ENCODE measurements around the gene KRT17.
"Not testable (repeated sequence)": the region's sequence is repeated elsewhere in the genome, so short reads cannot be mapped to it uniquely, and the experiment has no call there.

KRT17 gene

DNA sequence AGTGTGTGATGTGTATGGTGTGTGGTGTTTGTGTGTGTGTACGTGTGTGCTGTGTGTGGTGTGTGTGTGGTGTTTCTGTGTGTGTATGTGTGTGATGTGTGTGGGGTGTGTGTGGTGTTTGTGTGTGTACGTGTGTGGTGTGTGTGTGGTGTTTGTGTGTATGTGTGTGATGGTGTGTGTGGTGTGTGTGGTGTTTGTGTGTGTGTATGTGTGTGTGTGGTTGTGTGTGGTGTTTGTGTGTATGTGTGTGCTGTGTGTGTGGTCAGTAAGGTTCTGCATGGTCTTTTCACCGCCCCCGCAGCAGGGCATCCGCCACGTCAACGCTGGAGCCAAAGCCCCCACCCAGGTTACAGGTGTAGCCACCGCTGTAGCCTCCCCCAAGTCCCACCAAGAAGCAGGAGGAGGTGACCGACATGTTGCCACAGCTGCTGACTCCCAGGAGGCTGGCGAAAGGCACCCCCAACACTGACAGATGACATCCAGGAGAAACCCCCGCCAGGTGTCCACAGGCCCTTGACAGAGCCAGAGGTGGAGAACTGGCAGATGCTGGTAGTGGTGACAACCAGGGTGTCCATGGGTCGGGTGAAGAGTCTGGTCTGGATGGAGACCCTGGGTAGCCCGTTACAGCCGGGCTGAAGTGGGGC, 9.3 kb upstream of the KRT17 start:
- DNase-seq: no peak

DNA sequence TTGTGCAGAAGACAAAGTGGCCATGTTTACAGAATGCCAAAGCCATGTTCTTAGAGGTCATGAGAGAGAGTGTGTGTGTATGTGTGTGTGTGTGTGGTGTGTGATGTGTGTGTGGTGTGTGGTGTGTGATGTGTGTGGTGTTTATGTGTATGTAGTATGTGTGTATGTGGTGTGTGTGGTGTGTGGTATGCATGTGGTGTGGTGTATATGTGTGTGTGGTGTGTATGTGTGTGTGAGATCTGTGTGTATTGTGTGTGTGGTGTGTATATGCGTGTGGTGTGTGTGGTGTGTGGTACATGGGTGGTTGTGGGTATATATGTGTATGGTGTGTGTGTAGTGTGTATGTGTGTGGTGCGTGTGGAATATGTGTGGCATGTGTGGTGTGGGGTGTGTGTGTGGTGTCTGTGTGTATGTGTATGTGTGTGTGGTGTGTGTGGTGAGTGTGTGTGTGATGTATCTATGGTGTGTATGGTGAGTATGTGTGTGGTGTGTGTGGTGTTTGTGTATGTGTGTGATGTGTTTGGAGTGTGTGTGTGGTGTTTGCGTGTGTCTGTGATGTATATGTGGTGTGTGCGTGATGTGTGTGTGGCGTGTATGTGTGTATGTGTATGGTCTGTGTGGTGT, 8.2 kb upstream of the KRT17 start:
- DNase-seq: no peak

DNA sequence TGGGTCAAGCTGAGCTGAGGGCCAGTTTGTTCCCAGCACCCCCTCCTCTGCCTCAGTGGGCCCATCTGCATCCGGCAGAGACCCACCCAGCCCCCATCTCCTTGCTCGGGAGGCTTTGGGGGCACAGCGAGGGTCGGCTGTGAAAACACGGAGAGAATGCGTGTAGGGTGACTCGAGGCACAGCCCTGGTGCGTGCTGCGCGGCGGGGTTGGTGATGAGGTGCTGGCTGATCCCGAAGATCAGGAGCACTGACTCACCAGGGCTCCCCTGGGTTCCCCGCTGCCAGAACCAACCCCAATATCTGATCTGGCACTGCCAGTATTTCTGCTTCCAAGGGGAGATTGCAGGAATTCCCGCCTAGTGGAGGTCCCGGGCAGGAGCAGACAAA, 7.5 kb upstream of the KRT17 start:
- DNase-seq: no peak

DNA sequence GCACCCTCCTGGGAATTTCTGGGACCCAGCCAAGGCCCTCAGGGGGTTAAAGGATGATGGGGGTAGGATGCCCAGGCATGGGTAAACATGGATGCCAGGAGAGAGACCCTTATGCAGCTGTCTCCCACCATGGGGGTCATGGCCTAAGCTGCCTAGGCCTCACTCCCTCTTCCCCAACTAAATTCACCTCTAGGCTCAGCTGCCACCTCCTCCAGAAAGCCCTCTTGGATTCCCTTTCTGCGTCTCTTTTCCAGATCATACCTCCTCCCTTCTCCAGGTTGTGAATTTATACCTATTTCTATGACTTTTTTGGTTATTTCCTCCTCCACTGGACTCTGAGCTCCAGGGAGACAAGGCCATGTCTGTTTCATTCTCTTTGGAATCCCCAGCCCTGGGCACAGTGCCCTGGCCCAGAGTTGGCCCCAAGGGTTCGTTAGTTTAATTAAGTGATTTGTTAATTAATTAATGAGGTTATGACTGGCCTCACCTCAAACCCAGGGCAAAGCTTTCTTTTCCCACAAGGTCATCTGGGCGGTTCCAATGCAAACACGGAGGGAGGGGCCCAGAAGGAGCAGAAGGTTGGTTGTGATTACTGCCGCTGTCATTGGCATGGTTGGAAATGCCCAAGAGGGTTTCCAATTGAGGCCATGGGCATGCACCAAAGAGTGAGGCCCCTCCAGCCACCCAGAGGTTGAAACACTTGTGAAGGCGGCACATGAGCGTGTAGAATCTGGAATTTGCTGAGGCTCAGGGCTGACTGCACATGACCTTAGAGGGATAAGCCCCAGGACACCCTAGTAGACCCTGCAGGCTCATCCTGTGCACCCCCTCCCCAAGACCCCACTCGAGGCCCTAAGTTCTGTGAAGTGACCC, 6.9 kb upstream of the KRT17 start:
- DNase-seq: no peak

DNA sequence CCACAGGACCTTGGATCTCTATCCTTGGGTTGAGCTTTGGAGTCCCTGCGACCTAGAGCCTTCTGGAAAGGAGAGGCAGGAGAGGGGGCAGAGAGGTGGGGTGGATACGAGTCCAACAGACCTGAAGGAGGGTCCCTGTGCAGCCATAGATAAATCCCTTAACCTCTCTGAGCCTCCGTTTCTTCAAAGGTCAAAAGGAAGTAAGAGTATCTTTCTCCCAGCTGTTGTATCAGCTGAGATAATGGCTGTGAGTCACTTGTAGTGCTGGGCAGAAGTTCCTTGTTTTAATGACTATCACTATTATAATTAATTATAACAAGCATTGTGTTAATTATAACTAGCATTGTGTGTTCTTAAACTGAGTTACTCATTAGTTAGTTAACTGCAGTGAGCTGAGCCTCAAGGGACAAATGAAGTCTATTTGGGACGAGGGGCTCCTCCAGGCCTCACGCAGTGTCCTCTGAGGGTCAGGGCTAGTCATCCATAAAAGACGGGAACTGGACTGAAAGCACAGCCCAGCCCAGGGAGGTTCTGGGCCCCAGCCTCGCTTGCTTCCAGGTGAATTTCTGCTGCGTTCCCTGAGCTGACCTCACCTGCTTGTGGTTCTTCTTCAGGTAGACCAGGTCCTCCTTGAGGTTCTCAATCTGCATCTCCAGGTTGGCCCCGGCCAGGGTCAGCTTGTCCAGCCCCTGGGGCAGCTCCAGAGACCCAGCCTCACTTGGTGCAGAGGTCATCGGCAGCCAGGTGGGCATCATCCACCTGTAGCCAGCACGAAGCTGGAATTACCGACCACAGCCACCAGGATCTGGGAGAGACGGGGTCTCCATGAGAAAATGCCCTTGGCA, 5.7 kb upstream of the KRT17 start:
- DNase-seq: no peak

DNA sequence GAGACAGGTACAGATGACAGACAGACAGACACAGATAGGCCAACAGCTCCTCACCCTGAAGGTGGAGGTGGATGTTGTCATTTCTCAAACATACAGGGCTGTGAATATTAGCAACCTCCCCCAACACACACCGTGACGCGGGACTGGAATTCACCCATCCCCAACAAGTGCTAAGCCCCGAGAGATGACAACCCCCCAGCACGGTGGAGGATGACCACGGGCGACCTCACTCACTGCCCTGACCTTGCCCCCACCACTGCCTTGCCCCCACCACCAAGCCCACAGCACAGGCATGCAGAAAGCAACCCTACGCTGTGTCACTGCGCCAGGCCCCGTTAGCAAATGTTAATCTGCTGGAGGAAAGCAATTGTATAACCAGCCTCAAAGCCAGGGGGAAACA, 4.9 kb upstream of the KRT17 start:
- DNase-seq: no peak

DNA sequence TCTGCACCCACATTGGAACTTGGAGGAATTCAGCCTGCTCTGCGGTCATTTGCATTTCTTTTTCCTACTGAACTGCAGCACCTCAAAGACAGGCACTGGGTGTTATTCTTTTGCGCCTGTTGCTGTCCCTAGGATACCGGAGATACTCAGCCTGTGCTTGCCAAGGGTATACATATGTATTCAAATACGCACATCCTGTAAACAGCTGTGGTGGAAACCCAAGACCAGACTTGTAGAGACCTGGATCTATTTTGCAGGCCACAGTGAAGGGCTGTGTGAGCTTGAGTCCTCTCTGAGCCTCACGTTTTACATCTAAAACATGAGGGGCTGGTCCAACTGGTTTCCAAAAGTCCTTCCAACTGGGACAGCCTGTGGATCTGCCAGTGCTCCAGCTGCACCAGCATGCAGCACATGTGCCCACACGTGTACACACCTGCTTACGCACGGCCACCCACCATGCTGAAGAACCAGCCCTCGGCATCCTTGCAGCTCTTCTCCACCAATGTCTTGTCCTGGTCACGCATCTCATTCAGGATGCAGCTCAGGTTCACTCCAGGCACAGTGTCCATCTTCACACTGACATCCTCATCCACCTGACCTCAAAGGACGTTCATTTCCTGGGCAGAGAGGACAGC, 4.4 kb upstream of the KRT17 start:
- DNase-seq: not testable (repeated sequence)

DNA sequence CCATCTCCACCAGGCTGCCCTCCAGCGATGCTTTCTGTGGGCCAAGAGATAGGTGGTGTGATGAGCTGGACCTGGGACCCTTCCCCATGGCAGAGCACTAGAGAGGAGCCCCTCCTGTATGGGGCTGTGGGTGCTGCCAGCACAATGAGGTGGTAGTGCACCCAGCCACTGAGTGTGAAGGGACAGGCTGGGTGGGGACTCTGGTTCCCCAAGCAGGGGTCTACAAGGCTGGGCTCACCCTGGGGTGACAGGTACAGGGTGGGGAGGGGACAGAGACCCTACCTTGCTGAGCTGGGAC, 3.6 kb upstream of the KRT17 start:
- not testable (repeated sequence) for DNase-seq

DNA sequence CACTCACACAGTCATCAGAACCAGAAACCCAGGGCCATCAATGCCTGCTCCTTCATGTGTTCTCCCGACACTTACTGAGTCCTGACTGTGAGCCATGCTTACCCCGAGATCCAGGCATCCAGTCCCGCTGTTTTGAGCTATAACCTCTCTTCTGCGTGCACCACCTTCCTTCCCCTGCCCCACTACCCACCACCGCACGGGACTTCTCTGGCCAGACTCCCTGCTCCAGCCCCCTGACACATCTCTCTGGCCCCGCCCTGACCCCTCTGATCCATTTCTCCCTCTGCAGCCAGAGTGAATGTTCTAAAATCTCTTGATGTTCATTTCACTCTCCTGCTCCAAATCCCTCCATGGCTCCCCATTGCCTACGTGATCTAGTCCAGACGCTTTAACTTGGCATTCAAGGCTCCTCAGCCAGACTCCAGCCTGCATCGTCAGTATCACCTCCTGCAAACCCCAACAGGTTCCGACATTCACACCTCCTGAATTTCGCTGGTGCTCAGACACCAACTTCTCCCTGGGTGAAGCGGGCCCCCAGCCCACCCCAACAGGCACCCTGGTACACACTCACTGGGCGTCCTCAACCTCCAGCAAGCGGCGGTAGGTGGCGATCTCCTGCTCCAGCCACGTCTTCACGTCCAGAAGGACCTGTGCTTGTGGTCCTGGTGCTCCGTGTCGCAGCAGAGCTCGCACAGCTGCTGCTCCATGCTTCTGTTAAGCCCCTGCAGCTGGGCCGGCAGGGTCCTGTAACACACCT, 3.1 kb upstream of the KRT17 start:
- no peak for DNase-seq

DNA sequence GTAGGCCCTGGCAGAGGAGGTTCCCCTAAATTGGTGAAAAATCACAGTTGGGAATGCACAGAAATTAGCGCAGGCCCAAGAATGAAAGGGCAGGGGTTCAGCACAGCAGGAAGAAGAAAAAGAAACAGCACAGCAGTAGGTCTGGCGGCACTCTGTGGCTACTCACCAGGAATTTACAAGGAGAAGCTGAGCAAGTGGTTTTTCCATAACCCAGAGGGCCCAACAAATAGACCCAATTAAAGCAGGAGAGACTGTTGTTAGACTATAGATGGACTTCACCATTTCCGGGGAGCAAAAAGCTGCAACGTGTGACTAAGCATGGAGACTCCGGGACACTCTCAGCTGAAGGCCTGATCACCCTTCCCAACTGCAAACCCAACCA, 2.5 kb upstream of the KRT17 start:
- not testable (repeated sequence) for DNase-seq

DNA sequence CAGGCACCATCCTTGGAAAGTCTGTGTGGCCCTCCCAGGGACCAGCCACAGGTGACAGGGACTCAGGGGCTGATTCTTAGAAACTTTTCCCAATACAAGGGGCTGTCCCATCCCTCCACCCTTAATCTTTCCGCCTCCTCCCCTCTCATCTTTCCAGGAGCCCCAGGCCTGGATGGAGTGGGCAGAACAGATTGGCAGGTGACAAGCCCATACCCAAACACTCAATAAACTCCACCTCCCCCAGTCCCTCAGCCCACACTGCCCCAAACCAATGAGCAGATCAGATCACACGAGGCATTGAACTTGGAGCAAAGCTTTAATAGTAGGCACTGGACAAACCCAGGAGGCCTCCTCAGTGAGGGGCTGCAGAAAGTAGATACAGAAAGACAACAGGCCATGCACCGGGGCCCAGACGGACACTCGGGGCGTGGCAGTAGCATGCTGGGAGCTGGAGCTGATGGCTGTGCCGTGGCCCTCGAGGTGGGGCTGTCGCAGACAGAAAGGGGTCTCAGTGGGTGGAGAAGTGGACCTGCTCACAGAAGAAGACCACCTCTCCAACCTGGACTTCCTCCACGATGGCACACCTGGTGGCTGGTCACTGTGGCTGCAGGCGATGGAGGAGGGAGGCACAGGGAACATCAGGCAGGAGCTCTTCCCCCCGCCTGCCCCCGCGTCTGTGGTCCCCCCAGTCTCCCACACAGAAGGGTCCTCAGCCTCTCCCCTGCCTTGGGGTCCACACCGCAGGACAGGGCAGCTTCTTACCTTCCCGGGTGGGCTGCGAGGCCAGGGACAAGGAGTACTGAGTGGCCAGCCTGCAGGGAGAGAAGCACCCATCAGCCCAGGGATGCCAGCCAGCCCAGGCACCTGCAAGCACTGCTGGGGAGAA, 1.9 kb upstream of the KRT17 start:
- not testable (repeated sequence) for DNase-seq

DNA sequence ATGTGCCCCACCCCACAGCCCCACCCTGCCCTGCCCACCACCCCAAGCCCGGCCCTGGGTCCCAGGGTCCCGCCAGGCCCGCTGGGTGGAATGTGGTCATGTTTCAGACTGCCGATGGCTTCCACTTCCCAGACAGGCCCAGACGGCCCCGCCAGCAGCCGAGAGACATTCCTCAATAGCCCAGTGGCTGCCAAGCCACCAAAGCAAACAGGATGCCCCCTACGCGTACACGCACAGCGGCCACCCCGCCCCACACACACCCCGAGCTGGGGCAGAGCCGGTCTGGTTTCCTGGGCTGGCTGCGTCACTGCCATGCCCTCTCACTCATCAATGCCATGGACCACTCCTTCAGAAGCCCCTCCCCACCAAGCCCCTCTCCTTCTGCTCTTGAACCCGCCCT, 1.2 kb upstream of the KRT17 start:
- no peak for DNase-seq

DNA sequence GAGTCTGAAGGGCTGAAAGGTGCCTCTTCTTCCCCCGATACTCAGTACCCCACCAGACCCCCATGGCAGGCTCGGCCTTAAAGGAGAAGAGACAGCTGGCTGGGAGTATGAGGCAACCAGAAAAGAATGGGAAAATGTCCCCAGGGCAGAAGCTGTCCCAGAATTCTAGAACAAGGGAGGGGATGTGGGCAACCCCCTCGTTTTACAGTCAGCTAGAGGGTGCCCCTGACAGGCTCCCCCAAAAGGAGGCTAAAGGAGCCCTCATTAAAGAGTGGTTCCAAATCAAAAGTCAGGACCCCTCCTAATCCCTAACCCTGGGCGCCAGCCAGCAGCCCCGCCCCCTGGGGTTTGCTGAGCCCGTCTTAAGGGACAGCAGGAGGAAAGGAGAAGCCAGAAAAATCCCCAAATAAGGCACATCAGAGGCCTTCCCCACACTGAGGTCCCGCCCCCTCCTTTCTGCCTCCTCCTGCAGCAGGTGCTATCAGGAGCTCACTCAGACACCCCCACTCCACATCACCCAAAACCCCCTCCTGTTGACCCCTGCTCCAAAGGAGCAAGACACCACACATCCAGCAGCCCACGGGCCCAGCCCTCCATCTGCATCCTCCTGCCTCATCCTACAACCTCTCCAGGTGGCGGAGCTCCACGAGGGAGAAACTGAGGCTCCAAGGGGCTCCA, 1.1 kb downstream of the KRT17 start:
- DNase-seq: not testable (repeated sequence)

DNA sequence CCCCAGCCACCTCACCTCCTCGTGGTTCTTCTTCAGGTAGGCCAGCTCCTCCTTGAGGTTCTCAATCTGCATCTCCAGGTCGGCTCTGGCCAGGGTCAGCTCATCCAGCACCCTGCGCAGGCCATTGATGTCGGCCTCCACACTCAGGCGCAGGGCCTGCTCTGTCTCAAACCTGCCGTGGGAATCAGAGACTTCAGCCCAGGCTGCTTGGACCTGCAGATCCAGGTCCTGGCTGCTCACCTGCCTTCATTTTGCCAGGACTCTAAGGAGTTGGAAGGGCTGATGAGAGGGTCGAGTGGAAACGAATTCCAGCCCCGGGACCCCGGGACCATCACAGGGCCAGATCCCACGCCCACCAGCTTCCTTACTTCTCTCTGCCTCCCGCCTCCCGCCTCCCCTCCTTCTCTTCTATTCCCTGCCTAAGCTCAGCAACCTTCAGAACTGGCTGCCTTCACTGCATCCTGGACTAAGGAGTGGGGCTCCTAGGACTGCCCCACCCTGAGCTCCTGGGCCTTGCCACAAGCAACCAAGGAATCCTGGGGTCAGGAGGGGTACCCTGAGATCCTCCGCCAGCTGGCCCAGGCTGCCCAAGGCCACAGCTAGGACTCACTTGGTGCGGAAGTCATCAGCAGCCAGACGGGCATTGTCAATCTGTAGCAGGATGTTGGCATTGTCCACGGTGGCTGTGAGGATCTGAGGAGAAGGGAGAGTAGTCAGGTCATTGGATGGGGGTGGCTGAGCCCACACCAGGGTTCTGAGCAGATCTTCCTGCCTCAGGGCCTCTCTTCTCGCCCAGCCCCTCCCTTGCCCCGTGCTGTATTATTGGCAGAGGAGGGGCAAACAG, 1.8 kb downstream of the KRT17 start:
- not testable (repeated sequence) for DNase-seq

DNA sequence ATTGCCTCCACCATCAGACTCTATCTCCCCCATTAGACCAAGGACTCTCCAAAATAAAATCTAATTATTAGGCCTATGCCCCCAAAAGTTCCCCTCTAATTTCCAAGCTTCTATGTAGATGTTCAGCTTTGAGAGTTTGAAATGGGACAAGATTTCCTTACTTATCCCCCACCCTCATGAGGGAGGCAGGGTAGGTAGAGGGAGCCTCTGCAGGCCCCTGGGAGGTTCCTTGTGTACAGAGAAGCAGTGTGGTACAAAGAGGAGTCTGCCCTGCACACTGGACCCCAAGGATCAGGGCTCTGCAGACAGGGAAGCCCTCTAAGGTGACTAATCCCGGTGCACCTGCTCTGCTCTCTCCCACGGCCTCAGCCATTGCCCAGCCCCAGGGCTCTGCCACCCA, 2.5 kb downstream of the KRT17 start:
- no peak for DNase-seq

DNA sequence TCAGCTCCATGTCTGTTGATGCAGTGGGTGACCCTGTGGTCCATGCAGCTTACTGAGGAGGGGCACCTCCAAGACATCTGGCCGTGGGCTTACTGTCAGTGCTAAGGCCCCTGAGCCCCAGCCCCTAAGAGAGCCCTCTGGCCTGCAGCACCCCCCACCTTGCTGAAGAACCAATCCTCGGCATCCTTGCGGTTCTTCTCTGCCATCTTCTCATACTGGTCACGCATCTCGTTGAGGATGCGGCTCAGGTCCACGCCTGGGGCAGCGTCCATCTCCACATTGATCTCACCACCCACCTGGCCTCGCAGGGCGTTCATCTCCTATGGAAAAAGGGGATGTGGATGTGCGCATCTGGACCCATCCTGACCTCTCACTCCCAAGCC, 2.9 kb downstream of the KRT17 start:
- not testable (repeated sequence) for DNase-seq

DNA sequence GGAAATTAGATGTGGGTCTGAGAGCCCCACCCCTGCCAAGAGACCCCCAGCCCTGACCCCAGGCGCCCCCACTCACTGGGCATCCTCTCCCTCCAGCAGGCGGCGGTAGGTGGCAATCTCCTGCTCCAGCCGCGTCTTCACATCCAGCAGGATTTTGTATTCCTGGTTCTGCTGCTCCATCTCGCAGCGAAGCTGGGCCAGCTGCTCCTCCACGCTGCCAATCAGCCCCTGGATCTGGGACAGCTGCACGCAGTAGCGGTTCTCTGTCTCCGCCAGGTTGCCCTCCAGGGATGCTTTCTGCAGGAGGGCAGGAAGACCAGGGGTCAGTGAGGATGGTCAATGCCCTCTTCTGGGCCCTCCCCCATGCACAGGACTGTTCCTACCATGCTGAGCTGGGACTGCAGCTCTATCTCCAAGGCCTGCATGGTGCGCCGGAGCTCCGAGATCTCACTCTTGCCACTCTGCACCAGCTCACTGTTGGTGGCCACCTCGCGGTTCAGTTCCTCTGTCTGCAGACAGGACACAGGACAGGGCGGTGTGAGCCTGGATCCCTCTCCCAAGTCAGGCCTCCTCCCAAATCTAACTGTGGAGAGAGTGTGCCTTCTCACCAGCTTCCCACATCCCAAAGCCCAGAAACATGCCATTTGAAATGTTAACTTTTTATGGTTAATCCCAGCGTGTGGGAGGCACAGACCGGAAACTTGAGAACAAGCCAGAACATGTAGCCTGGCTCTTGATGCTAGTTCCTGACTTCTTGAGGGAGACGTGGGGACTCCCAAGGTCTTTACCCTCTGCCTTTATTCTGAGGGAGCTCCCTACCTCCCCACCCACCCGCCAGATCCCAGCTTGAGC, 3.6 kb downstream of the KRT17 start:
- DNase-seq: no peak

DNA sequence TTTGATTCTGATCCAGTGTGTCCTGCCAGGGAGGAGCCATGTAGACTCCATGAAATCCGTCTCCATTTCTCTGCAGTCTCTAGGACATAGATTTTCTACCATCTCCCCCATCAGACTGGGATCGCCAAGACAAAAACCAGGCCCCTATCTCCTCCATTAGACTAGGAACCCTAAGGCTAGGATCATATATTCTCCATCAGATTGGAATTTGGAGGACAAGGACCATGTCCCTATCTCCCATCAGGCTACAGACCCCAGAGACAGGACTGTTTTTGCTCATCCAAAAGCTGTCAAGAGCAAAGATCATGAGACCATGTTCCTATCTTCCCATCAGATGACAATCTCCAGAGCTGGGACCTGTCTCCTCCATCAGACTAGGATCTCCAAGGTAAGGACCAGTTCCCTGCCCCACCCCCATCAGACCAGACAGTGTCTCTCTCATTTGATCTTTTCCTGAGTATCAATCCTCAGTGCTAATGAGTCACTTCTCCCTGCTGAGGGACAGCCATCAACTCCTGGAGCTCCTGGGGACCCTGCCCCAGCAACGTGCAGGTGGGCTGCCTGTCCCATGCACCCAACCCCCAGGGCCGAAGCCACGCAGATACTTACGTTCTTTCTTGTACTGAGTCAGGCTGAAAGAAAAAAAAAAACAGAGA, 4.3 kb downstream of the KRT17 start:
- DNase-seq: not testable (repeated sequence)

Measured in NCI-H1092 (cell line).